LHCN-M2 (cell line): ENCODE measurements around the gene SYNM. TPM values are rescaled to one million over a fixed set of nuclear protein-coding genes. Genes with fewer than 3 reads are reported as not detected.

ENCODE experiments used
- total RNA-seq: library from RNA; depleted of rRNA; stranded (reverse); fragments of >200 nt; gene quantifications from 2 replicates; pipeline ENCODE4 v1.2.3, GENCODE V29; 2014; rRNA removed

SYNM gene
- total RNA-seq, 1 experiment from 2014 or later: 5.6 TPM

Other genes starting within 250 kb of the SYNM start
- not detected in 2 replicates for gene PGPEP1L, start 97.3 kb upstream of the SYNM start, total RNA-seq
- gene TTC23, start 144.5 kb downstream of the SYNM start, total RNA-seq: 19.7 and 22.6 TPM in 2 replicates
- gene LRRC28, start 146.4 kb downstream of the SYNM start, total RNA-seq: 29.2 and 34.3 TPM in 2 replicates